ENCODE results near the gene ANKRD62.

DNA sequence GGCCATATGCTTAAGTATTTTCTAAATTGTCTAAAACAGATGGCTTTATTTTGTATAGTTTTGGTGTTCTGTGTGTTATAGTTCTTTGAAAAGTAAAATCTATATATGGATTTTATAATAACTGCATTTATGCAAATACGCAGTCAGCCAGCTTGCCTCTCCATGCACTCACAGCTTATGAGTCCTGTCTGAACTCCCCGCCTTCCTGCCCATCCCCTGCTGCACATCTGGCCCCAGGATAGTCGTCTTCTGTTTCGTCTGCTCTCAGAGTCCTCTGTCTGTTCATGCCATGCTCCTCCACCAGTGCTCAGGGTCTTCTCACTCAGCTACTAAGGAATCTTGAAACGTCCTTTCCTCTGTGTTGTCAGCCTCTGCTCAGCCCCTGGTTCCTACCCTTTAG, 28.2 kb upstream of the ANKRD62 start:
- no peak for TF ChIP-seq POLR2A (IDR thresholded peaks at IDR 0.05; ENCODE audit: low read depth, low read length)
- no peak for TF ChIP-seq TAF1 (IDR thresholded peaks at IDR 0.05; ENCODE audit: borderline replicate concordance, low read depth, low read length)
